Epithelial cell of proximal tubule (primary cell): ENCODE measurements around the gene KCNJ5. TPM values are rescaled to one million over a fixed set of nuclear protein-coding genes. Genes with fewer than 3 reads are reported as not detected.

Experiments used
- DNase-seq: peaks from one replicate; pipeline ENCODE4 v3.0.0-alpha.2; 2011; ENCODE audit warnings: low read depth
- H3K4me3 ChIP-seq: 2 replicates; pipeline ENCODE4 v1.5.1; 2011; ENCODE audit warnings: low read depth, mild to moderate bottlenecking, low read length
- total RNA-seq: library from RNA; depleted of rRNA; stranded (reverse); fragments of >200 nt; gene quantifications from 2 replicates; pipeline ENCODE4 v1.2.3, GENCODE V29; 2015
- TF ChIP-seq, protein P1 (sequence below): conservative IDR thresholded peaks from 2 replicates; pipeline ENCODE4 v1.5.1; 2012; ENCODE audit warnings: low read depth, mild to moderate bottlenecking, low read length

KCNJ5 gene
- total RNA-seq, 1 donor from 2014 or later: 0.23 TPM

GRCh38 chr11:128911701-128912100 lies 20.5 kb downstream of the KCNJ5 start:
- no peak for DNase-seq
- TF ChIP-seq, protein P1, sequence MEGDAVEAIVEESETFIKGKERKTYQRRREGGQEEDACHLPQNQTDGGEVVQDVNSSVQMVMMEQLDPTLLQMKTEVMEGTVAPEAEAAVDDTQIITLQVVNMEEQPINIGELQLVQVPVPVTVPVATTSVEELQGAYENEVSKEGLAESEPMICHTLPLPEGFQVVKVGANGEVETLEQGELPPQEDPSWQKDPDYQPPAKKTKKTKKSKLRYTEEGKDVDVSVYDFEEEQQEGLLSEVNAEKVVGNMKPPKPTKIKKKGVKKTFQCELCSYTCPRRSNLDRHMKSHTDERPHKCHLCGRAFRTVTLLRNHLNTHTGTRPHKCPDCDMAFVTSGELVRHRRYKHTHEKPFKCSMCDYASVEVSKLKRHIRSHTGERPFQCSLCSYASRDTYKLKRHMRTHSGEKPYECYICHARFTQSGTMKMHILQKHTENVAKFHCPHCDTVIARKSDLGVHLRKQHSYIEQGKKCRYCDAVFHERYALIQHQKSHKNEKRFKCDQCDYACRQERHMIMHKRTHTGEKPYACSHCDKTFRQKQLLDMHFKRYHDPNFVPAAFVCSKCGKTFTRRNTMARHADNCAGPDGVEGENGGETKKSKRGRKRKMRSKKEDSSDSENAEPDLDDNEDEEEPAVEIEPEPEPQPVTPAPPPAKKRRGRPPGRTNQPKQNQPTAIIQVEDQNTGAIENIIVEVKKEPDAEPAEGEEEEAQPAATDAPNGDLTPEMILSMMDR: no peak
- H3K4me3 ChIP-seq: no peak overlapping the region

GRCh38 chr11:128913806-128914205 lies 22.6 kb downstream of the KCNJ5 start:
- DNase-seq: no peak
- TF ChIP-seq, protein P1: no peak
- no peak overlapping the region for H3K4me3 ChIP-seq

DNA sequence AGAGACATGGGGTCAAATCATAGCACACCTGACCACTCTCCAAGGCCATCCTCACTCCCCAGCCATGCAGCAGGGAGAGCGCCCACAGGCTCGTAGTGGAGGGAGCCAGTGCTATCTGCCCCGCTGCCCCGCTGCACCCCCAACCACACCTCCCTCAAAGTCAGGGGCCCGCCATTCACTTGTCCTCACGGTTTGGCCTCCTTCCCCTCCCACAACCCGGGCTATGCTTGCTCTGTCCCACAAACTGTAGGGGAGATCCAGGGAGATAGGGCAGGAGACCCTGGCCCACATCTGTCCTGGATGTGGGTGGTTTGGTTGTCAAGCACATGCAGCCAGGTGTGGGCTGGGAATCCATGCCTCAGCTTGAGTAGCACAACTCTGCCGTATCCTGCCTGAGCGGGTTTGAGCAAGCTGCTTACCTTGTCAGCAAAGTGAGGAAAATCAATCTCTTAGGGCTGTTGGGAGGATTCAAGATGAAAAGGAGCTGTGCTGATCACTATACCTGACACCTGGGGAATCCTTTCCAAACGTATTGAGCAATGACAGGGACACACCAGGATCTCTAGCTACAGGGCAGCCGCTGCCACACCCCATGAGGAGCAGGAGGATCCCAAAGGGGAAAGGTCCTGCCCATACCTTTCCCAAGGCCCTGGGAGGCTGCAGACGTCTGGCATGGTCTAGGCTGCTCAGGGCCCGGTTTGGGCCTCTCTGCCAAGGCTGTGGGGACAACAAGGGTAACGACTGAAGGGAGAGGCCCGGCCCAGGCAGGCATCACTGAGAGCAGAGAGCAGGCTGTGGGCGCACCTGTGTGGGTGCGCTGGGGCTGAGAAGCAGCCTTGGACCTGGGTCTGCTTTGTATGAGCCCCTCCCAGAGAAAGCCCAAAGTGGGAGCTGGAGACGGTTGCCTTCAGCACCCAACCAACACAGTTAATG lies 23.3 kb downstream of the KCNJ5 start:
- TF ChIP-seq, protein P1: no peak
- no peak overlapping the region for H3K4me3 ChIP-seq
- no peak for DNase-seq

DNA sequence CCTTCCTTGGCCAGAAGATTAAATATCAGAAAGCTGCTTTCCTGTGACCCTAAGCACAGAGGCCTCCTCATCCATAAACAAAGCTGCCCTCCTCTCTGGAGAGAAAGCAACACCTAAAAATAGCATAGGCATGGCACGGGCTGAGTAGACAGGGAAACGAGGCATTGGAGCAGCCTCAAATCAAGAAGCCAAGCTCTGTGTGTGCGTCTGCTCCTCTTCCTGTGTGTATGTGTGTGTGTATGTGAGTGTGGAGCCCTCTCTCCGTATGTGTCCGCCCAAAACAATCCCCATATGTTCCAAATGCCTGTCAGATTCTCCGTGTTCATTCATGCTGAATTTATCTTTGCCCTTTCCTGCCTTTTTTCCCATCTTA lies 24.0 kb downstream of the KCNJ5 start:
- no peak for DNase-seq
- TF ChIP-seq, protein P1: no peak
- no peak overlapping the region for H3K4me3 ChIP-seq

- no peak overlapping the region for H3K4me3 ChIP-seq
- no peak for DNase-seq
- TF ChIP-seq, protein P1: no peak
Measured at GRCh38 chr11:128916037-128916572, 24.9 kb downstream of the KCNJ5 start.

GRCh38 chr11:128916681-128917080 lies 25.5 kb downstream of the KCNJ5 start:
- TF ChIP-seq, protein P1: no peak

More at GRCh38 chr11:128916681-128917080, 25.5 kb downstream of the KCNJ5 start:
- no peak for DNase-seq
- no peak overlapping the region for H3K4me3 ChIP-seq
